ENCODE results near the gene DNAH11.

DNAH11 gene

GRCh38 chr7:21944616-21945453 is 402.0 kb downstream of the DNAH11 start:
- TF ChIP-seq CTCF (conservative IDR thresholded peaks at IDR 0.05), result peak; percentile 15
- TF ChIP-seq ZFX (IDR thresholded peaks at IDR 0.05), result no peak
- H3K27ac ChIP-seq, result peak overlapping the region; percentile 88

- peak within 1 kb of the TSS; percentile 88 for H3K27ac ChIP-seq
- TF ChIP-seq ZFX (IDR thresholded peaks at IDR 0.05) (peak; percentile 33; the same call in 1 of the 2 replicates), CTCF (conservative IDR thresholded peaks at IDR 0.05) (no peak; the same call in 1 of the 2 replicates)
Measured at GRCh38 chr7:21945454-21946221, 402.8 kb downstream of the DNAH11 start, which contains the start of gene CDCA7L. TSS of gene CDCA7L (minus strand) at chr7:21945899. CDS start at chr7:21945804, 95 bp downstream.

- H3K27ac ChIP-seq, result peak overlapping the region; percentile 88
- TF ChIP-seq CTCF (conservative IDR thresholded peaks at IDR 0.05) (no peak), ZFX (IDR thresholded peaks at IDR 0.05) (no peak)
Measured at GRCh38 chr7:21946222-21946709, 403.4 kb downstream of the DNAH11 start.

- no peak for TF ChIP-seq CTCF (conservative IDR thresholded peaks at IDR 0.05)
- TF ChIP-seq ZFX (IDR thresholded peaks at IDR 0.05), result no peak
- H3K27ac ChIP-seq, result no peak overlapping the region; the same call in 1 of the 2 replicates
Measured at GRCh38 chr7:21947056-21947455, 404.2 kb downstream of the DNAH11 start.

GRCh38 chr7:21947946-21948345 is 405.1 kb downstream of the DNAH11 start:
- TF ChIP-seq ZFX (IDR thresholded peaks at IDR 0.05) (no peak), CTCF (conservative IDR thresholded peaks at IDR 0.05) (no peak)

GRCh38 chr7:21948364-21948763 is 405.5 kb downstream of the DNAH11 start:
- no peak for TF ChIP-seq CTCF (conservative IDR thresholded peaks at IDR 0.05)
- TF ChIP-seq ZFX (IDR thresholded peaks at IDR 0.05), result no peak
- H3K27ac ChIP-seq, result no peak overlapping the region

More at GRCh38 chr7:21947946-21948345, 405.1 kb downstream of the DNAH11 start:
- no peak overlapping the region for H3K27ac ChIP-seq

All from C4-2B (cell line).